Tibial artery (tissue), 4 donors: ENCODE data around the gene SEPTIN5.

Source experiments
- DNase-seq, 2 donors: peaks; one replicate each; pipeline ENCODE4 v3.0.0-alpha.2; 2019
- H3K27ac ChIP-seq, 2 donors: fragments of 200-600 bp; sonication (generic) in 1 of 2; 1 replicate in 1 of 2; 2 replicates in 1 of 2; pipeline ENCODE4 v1.5.1; 2018 to 2019; ENCODE audit warnings: mild to moderate bottlenecking in 1 of 2
- H3K27me3 ChIP-seq, 2 donors: fragments of 200-600 bp; sonication (generic) in 1 of 2; one replicate each; pipeline versions ENCODE4 v1.5.1 to v1.6.0; 2016 to 2019
- H3K36me3 ChIP-seq, 3 donors: fragments of 200-600 bp; sonication (generic) in 2 of 3; one replicate each; pipeline ENCODE4 v1.5.1; 2016 to 2019; ENCODE audit warnings: mild to moderate bottlenecking in 2 of 3
- H3K4me1 ChIP-seq, 4 donors: fragments of 200-600 bp; sonication (generic) in 2 of 4; 1 replicate in 3 of 4; 2 replicates in 1 of 4; pipeline ENCODE4 v1.5.1; 2016 to 2019
- H3K4me3 ChIP-seq, 2 donors: fragments of 200-600 bp; sonication (generic) in 1 of 2; 1 replicate in 1 of 2; 2 replicates in 1 of 2; pipeline ENCODE4 v1.5.1; 2018 to 2019; ENCODE audit warnings: mild to moderate bottlenecking in 2 of 2
- H3K9me3 ChIP-seq, 3 donors: fragments of 200-600 bp; sonication (generic) in 1 of 3; one replicate each; pipeline ENCODE4 v1.5.1; 2016 to 2019
- intact Hi-C: fragments of 100-400 bp; cut with DNase I; formaldehyde crosslinking; loops from one replicate; pipeline ENCODE4 v1.15.0; 2023; ENCODE audit warnings: low total_unique reads
- TF ChIP-seq, protein P1 (sequence below), 2 experiments: fragments of 200-600 bp in 1 of 2; fragments of 450-650 bp in 1 of 2; IDR thresholded peaks; one replicate each; pipeline ENCODE4 v1.5.1; 2017 to 2019; ENCODE audit warnings: antibody characterized with exemption in 2 of 2, mild to moderate bottlenecking in 1 of 2, moderate library complexity in 1 of 2

The SEPTIN5 gene

DNA sequence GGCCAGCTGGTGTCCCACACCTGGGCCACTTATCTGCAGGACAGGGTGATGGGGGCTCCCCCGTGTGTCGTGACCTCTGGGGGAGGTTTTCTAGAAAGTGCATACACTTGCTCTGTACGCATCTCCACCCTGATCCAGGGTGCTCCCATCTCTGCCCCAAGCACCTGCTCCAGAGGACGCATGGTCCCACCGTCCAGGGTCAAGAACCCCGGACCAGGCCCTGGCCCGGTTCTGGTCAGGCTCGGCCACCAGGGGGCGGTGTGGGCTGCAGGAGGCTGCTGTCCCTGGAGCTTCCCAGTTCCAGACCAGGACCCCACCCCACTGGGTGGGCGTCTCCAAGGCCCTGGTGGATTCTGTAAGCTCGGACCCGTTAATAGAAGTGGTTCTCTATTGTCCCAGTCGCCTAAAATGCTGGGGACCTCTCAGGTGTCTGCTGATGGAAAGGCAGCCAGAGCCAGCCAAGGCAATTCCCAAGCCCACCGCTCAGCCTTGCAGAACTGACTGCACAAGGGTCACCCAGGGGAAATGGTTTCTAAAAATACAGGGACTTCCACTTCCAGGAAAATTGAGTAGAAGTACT, 34.7 kb upstream of the SEPTIN5 start:
- Histone ChIP-seq H3K36me3 (no peaks in the 10 kb centered on the region), H3K9me3 (no peaks in the 10 kb centered on the region), H3K4me1 (no peaks in the 10 kb centered on the region), H3K27me3 (peaks cover 0 to 15% of the 10 kb centered on the region in 2 donors), H3K4me3 (no peak overlapping the region), H3K27ac (no peak overlapping the region)
- DNase-seq, result no peak
- intact Hi-C loops, result loop anchor here (5.0 kb wide), 1 partner anchor 38 kb away; no protein-coding TSS in a partner anchor
- TF ChIP-seq, protein P1, sequence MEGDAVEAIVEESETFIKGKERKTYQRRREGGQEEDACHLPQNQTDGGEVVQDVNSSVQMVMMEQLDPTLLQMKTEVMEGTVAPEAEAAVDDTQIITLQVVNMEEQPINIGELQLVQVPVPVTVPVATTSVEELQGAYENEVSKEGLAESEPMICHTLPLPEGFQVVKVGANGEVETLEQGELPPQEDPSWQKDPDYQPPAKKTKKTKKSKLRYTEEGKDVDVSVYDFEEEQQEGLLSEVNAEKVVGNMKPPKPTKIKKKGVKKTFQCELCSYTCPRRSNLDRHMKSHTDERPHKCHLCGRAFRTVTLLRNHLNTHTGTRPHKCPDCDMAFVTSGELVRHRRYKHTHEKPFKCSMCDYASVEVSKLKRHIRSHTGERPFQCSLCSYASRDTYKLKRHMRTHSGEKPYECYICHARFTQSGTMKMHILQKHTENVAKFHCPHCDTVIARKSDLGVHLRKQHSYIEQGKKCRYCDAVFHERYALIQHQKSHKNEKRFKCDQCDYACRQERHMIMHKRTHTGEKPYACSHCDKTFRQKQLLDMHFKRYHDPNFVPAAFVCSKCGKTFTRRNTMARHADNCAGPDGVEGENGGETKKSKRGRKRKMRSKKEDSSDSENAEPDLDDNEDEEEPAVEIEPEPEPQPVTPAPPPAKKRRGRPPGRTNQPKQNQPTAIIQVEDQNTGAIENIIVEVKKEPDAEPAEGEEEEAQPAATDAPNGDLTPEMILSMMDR (IDR thresholded peaks at IDR 0.05), result peak; percentile 71 to 78

DNA sequence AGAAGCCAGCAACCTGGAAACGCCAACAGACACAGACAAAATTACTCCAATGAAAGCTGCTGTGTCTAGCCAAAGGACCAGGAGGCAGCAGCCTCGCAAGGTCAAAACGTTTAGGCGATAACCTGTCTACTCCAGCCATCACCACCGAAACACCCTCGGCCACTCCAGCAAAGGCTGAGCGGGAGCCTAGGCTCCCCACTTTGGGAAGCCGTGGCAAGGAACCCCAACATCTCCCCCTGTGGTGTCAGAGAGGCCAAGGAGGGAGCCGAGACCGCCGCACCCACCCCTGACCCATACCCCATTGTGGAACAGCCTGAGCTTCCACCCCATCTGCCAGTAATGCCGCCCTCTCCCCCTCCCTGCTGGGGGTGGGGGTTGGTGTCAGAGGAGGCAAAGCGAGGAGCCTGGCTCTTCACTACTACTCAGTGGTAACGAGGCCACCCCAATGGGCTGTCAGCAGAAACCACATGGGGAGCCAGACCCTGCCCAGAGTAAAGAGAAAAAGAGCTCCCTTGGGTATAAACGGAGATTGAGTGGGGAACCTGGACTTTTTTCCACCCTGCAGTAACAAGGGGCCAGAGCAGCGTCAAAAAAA, 33.9 kb upstream of the SEPTIN5 start:
- Histone ChIP-seq H3K4me3 (no peak overlapping the region), H3K36me3 (no peaks in the 10 kb centered on the region), H3K27me3 (peaks cover 0 to 15% of the 10 kb centered on the region in 2 donors), H3K4me1 (no peaks in the 10 kb centered on the region), H3K9me3 (no peaks in the 10 kb centered on the region), H3K27ac (no peak overlapping the region)
- DNase-seq, result no peak
- TF ChIP-seq, protein P1 (IDR thresholded peaks at IDR 0.05), result no peak
- intact Hi-C loops, result no loop called here

DNA sequence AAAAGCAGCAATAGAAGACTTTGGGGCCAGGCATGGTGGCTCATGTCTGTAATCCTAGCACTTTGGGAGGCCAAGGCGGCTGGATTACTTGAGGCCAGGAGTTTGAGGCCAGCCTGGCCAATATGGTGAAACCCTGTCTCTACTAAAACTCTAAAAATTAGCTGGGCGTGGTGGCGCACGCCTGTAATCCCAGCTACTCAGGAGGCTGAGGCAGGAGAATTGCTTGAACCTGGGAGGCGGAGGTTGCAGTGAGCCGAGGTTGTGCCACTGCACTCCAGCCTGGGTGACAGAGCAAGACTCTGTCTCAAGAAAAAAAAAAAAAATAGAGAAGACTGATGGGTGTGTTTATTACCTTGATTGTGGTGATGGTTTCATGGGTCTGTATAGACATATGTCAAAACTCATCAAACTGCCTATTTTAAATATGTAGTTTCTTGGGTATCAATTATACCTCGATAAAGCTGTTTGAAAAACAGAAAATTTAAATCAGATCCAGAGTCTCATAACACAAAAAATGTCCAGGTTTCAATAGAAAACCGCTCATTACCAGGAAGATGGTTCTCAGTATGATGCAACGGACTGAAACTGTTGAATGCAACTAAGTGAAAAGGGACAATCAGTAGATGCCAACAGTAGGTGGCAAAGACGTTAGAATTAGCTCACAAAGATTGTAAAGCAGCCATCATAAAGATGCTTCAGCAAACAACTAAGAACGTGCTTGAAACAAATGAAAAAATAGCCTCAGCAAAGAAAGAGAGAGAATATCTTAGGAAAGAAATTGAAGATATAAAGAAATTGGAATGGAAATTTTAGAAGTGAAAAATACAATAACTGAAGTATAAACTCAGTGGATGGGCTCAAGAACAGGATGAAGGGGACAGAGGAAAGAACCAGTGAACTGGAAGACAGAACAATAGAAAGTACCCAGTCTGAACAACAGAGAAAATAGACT, 33.1 kb upstream of the SEPTIN5 start:
- TF ChIP-seq, protein P1 (IDR thresholded peaks at IDR 0.05), result no peak
- H3K36me3 ChIP-seq, result no peaks in the 10 kb centered on the region
- no peak for DNase-seq
- H3K27me3 ChIP-seq, result peaks cover 0 to 15% of the 10 kb centered on the region in 2 donors
- intact Hi-C loops, result no loop called here
- no peak overlapping the region for H3K4me3 ChIP-seq
- H3K27ac ChIP-seq, result no peak overlapping the region
- no peaks in the 10 kb centered on the region for H3K9me3 ChIP-seq
- no peaks in the 10 kb centered on the region for H3K4me1 ChIP-seq

DNA sequence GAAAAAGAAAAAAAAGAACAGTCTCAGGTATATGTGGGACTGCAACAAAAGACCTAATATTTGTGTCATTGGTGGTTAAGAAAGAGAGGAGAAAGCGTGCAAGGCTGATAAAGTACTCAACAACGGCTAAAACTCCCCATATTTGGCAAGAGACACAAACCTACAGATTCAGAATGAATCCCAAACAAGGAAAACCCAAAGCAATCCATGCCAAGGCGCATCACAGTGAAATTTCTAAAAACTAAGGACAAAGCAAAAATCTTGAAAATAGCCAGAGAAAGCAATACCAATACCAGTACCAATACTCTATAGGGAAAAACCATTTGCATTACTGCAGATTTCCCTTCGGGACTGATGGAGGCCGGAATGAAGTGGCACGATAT, 32.4 kb upstream of the SEPTIN5 start:
- Histone ChIP-seq H3K9me3 (no peaks in the 10 kb centered on the region), H3K36me3 (no peaks in the 10 kb centered on the region), H3K27ac (no peak overlapping the region), H3K27me3 (peaks cover 0 to 15% of the 10 kb centered on the region in 2 donors), H3K4me3 (no peak overlapping the region), H3K4me1 (no peaks in the 10 kb centered on the region)
- intact Hi-C loops, result no loop called here
- TF ChIP-seq, protein P1 (IDR thresholded peaks at IDR 0.05), result no peak
- no peak for DNase-seq

DNA sequence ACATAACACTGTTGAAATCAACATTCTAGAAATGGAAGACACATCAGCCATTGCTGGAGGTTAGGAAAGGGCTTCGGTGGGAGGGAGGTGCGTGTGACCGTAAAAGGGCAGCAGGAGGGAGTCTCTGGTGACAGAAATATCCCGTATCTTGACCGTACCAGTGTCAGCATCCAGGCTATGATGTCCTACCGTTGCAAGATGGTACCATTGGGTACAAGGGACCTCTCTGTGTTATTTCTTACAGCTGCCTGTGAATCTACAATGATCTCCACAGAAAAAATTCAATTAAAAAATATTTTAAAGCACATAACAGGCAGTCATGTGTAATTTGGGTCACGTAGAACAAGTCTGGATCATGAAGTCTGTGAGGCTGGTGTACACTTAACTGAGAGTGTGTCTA, 27.4 kb upstream of the SEPTIN5 start:
- no peaks in the 10 kb centered on the region for H3K36me3 ChIP-seq
- DNase-seq, result no peak
- H3K27ac ChIP-seq, result no peak overlapping the region
- H3K27me3 ChIP-seq, result no peaks in the 10 kb centered on the region
- no peak overlapping the region for H3K4me3 ChIP-seq
- TF ChIP-seq, protein P1 (IDR thresholded peaks at IDR 0.05), result no peak
- H3K4me1 ChIP-seq, result peaks cover 0 to 10% (median 5%) of the 10 kb centered on the region in 4 donors
- intact Hi-C loops, result no loop called here
- H3K9me3 ChIP-seq, result no peaks in the 10 kb centered on the region
